Neuronal stem cell (in vitro differentiated cells): Measurements from ENCODE around the gene TEAD4.
A peak's percentile ranks its signal among the peaks of the same experiment; 100 is the strongest.

Experiments
- DNase-seq: peaks from one replicate; pipeline ENCODE4 v3.0.0-alpha.2; 2013; ENCODE audit warnings: low spot score
- H2AFZ ChIP-seq: one replicate; pipeline ENCODE4 v1.6.1; 2013; ENCODE audit warnings: mild to moderate bottlenecking, low read length, inconsistent platforms
- H2AK5ac ChIP-seq: 2 replicates; pipeline ENCODE4 v1.6.1; 2013; ENCODE audit warnings: low read depth, mild to moderate bottlenecking, inconsistent platforms, low read length, moderate library complexity, mixed read lengths
- H2BK120ac ChIP-seq: 2 replicates; pipeline ENCODE4 v1.6.1; 2013; ENCODE audit warnings: low read depth, mild to moderate bottlenecking, inconsistent platforms, low read length, moderate library complexity, mixed read lengths
- H2BK12ac ChIP-seq: one replicate; pipeline ENCODE4 v1.6.1; 2013; ENCODE audit warnings: low read length, inconsistent platforms
- H2BK15ac ChIP-seq: 2 replicates; pipeline ENCODE4 v1.6.1; 2013; ENCODE audit warnings: mild to moderate bottlenecking, low read length, inconsistent platforms, mixed read lengths
- H2BK5ac ChIP-seq: one replicate; pipeline ENCODE4 v1.6.1; 2013; ENCODE audit warnings: inconsistent platforms, mild to moderate bottlenecking, low read length, moderate library complexity
- H3K14ac ChIP-seq: one replicate; pipeline ENCODE4 v1.6.1; 2013; ENCODE audit warnings: low read length, inconsistent platforms
- H3K18ac ChIP-seq: 2 replicates; pipeline ENCODE4 v1.6.1; 2013; ENCODE audit warnings: low read length, inconsistent platforms
- H3K23ac ChIP-seq: 2 replicates; pipeline ENCODE4 v1.6.1; 2013; ENCODE audit warnings: low read depth, mild to moderate bottlenecking, mixed read lengths, low read length, inconsistent platforms; ENCODE audit not compliant: poor library complexity
- H3K27ac ChIP-seq: replicated peaks from 3 replicates; pipeline ENCODE4 v1.5.1; 2013; ENCODE audit warnings: low read length, inconsistent platforms
- H3K27me3 ChIP-seq, 3 experiments: 2 replicates each; pipeline ENCODE4 v1.6.1; 2013; ENCODE audit warnings: low read length in 3 of 3, mild to moderate bottlenecking in 2 of 3, inconsistent platforms in 1 of 3, low read depth in 1 of 3, mixed read lengths in 1 of 3, moderate library complexity in 1 of 3; ENCODE audit not compliant: control insufficient read depth in 3 of 3, insufficient read depth in 3 of 3
- H3K36me3 ChIP-seq, 2 donors: replicated peaks in 1 of 2; 2 replicates each; pipeline ENCODE4 v1.6.1; 2013; ENCODE audit warnings: low read length in 2 of 2; ENCODE audit not compliant: control insufficient read depth in 2 of 2, insufficient read depth in 2 of 2
- H3K4ac ChIP-seq: 2 replicates; pipeline ENCODE4 v1.6.1; 2013; ENCODE audit warnings: inconsistent platforms, mild to moderate bottlenecking, low read length, moderate library complexity
- H3K4me1 ChIP-seq, 2 donors: 1 replicate in 1 of 2; 2 replicates in 1 of 2; pipeline ENCODE4 v1.6.1; 2013; ENCODE audit warnings: low read length in 2 of 2, low read depth in 1 of 2; ENCODE audit not compliant: control insufficient read depth in 2 of 2, insufficient read depth in 1 of 2
- H3K4me2 ChIP-seq: one replicate; pipeline ENCODE4 v1.6.1; 2013; ENCODE audit warnings: mild to moderate bottlenecking, low read length, inconsistent platforms; ENCODE audit not compliant: insufficient read depth, poor library complexity, severe bottlenecking
- H3K4me3 ChIP-seq, 2 donors: 2 replicates each; pipeline ENCODE4 v1.5.1; 2013; ENCODE audit warnings: low read length in 2 of 2, mild to moderate bottlenecking in 2 of 2, inconsistent platforms in 1 of 2, moderate library complexity in 1 of 2
- H3K79me1 ChIP-seq: one replicate; pipeline ENCODE4 v1.6.1; 2013; ENCODE audit warnings: low read depth, mild to moderate bottlenecking, inconsistent platforms, low read length, moderate library complexity
- H3K9ac ChIP-seq: one replicate; pipeline ENCODE4 v1.6.1; 2013; ENCODE audit warnings: mild to moderate bottlenecking, low read depth, low read length, inconsistent platforms; ENCODE audit not compliant: poor library complexity
- H3K9me3 ChIP-seq, 2 donors: replicated peaks in 1 of 2; 2 replicates each; pipeline versions ENCODE3 to v1.6.1; 2013; ENCODE audit warnings: low read length in 2 of 2, mild to moderate bottlenecking in 2 of 2, inconsistent platforms in 1 of 2, low read depth in 1 of 2, mixed read lengths in 1 of 2, moderate library complexity in 1 of 2; ENCODE audit not compliant: control insufficient read depth in 2 of 2, insufficient read depth in 1 of 2
- H4K8ac ChIP-seq: one replicate; pipeline ENCODE4 v1.6.1; 2013; ENCODE audit warnings: low read depth, mild to moderate bottlenecking, inconsistent platforms, low read length, moderate library complexity
- H4K91ac ChIP-seq: one replicate; pipeline ENCODE4 v1.6.1; 2013; ENCODE audit warnings: low read length, low read depth, mild to moderate bottlenecking, inconsistent platforms; ENCODE audit not compliant: poor library complexity
- WGBS, 2 donors: extraction: QIAGEN DNeasy Blood & Tissue Kit; methylation state at CpG; one replicate each; pipeline ENCODE4 v1.1.7; 2013; ENCODE audit warnings: missing lambda C conversion rate in 2 of 2, mixed read lengths in 1 of 2; ENCODE audit not compliant: insufficient read length in 2 of 2, insufficient replicate concordance in 1 of 2; ENCODE audit errors: extremely low coverage in 2 of 2; 5-methylcytosine and 5-hydroxymethylcytosine counted together

TEAD4 gene

GRCh38 chr12:2977776-2978175, 18.6 kb downstream of the TEAD4 start:
- peaks cover 0 to 8% of the 10 kb centered on the region in 2 donors for H3K4me1 ChIP-seq
- DNase-seq: no peak
- no peaks in the 10 kb centered on the region for H3K9me3 ChIP-seq
- H4K8ac ChIP-seq: no peak overlapping the region
- no peak overlapping the region for H2BK15ac ChIP-seq
- no CpG with 5 or more reads among the region's 5 CpGs for WGBS, 2 donors
- peaks cover 5% of the 10 kb centered on the region for H3K79me1 ChIP-seq
- H3K23ac ChIP-seq: no peak overlapping the region
- no peak overlapping the region for H3K27ac ChIP-seq
- H4K91ac ChIP-seq: no peak overlapping the region
- no peak overlapping the region for H3K4me2 ChIP-seq
- H3K4ac ChIP-seq: no peak overlapping the region
- H2BK120ac ChIP-seq: no peak overlapping the region
- H2AK5ac ChIP-seq: no peak overlapping the region
- H3K9ac ChIP-seq: no peak overlapping the region
- no peak overlapping the region for H2AFZ ChIP-seq
- no peak overlapping the region for H3K4me3 ChIP-seq
- H2BK12ac ChIP-seq: no peak overlapping the region
- H2BK5ac ChIP-seq: no peak overlapping the region
- no peak overlapping the region for H3K14ac ChIP-seq
- no peak overlapping the region for H3K18ac ChIP-seq
- peaks cover 0 to 7% of the 10 kb centered on the region in 2 donors for H3K36me3 ChIP-seq
- H3K27me3 ChIP-seq: no peaks in the 10 kb centered on the region

DNA sequence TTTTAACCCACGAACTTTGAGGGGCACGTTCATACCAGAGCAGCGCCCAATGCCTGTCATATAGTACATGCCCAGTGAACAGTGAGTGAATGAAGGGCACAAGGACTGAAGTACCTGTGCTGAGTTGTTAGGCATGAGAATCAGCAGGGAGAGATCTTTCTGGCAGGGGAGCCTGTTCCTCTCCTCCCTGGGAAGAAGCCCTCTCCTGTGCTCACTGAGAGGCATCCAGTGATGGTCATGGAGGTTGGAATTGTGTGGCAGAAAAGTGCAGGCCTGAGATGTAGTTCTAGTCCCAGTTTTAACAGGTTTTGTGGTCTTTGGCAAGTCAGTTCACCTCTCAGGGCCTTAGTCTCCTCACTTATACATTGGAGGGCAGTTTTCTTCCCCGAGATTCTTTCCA, 20.6 kb downstream of the TEAD4 start:
- Histone ChIP-seq H2AFZ (no peak overlapping the region), H3K18ac (no peak overlapping the region), H2BK120ac (no peak overlapping the region), H3K36me3 (peaks cover 0 to 15% of the 10 kb centered on the region in 2 donors), H3K4me3 (no peak overlapping the region), H4K8ac (no peak overlapping the region), H3K79me1 (no peaks in the 10 kb centered on the region), H2BK12ac (no peak overlapping the region), H3K4me2 (no peak overlapping the region), H3K4ac (no peak overlapping the region), H2AK5ac (no peak overlapping the region), H3K14ac (no peak overlapping the region), H3K27ac (no peak overlapping the region), H3K4me1 (peaks cover 0 to 5% of the 10 kb centered on the region in 2 donors), H2BK5ac (no peak overlapping the region), H2BK15ac (no peak overlapping the region), H3K23ac (no peak overlapping the region), H3K9ac (no peak overlapping the region), H3K9me3 (no peaks in the 10 kb centered on the region), H4K91ac (no peak overlapping the region), H3K27me3 (no peaks in the 10 kb centered on the region)
- DNase-seq: no peak
- whole genome bisulfite sequencing, 2 donors: no CpG with 5 or more reads among the region's 4 CpGs

- Histone ChIP-seq H3K27ac (no peak overlapping the region), H4K91ac (no peak overlapping the region), H3K36me3 (peaks cover 0 to 15% of the 10 kb centered on the region in 2 donors), H2BK12ac (no peak overlapping the region), H2BK5ac (no peak overlapping the region), H3K14ac (no peak overlapping the region), H2AFZ (no peak overlapping the region), H2AK5ac (no peak overlapping the region), H3K4me1 (peaks cover 0 to 5% of the 10 kb centered on the region in 2 donors), H3K23ac (no peak overlapping the region), H3K4me3 (no peak overlapping the region), H3K18ac (no peak overlapping the region), H3K27me3 (no peaks in the 10 kb centered on the region), H3K9me3 (no peaks in the 10 kb centered on the region), H3K79me1 (no peaks in the 10 kb centered on the region), H3K4me2 (no peak overlapping the region), H2BK15ac (no peak overlapping the region), H3K9ac (no peak overlapping the region), H3K4ac (no peak overlapping the region), H2BK120ac (no peak overlapping the region), H4K8ac (no peak overlapping the region)
- WGBS, 2 donors: no CpG with 5 or more reads among the region's 7 CpGs
- DNase-seq: no peak
Observed at GRCh38 chr12:2980630-2981029, 21.4 kb downstream of the TEAD4 start.

GRCh38 chr12:2982361-2982760, 23.2 kb downstream of the TEAD4 start:
- peak overlapping the region; percentile 17 for H2BK5ac ChIP-seq
- H4K91ac ChIP-seq: no peak overlapping the region
- no peak overlapping the region for H2BK12ac ChIP-seq
- no peak overlapping the region for H2BK120ac ChIP-seq
- peaks cover 0 to 17% of the 10 kb centered on the region in 2 donors for H3K36me3 ChIP-seq
- peak overlapping the region; percentile 12 for H3K18ac ChIP-seq
- no peak overlapping the region for H2AFZ ChIP-seq
- H3K79me1 ChIP-seq: no peaks in the 10 kb centered on the region
- H2BK15ac ChIP-seq: no peak overlapping the region
- H2AK5ac ChIP-seq: peak overlapping the region; percentile 76
- no peak overlapping the region for H4K8ac ChIP-seq
- no peaks in the 10 kb centered on the region for H3K27me3 ChIP-seq
- H3K4me1 ChIP-seq: no peaks in the 10 kb centered on the region
- H3K9me3 ChIP-seq: peaks cover 0 to 5% of the 10 kb centered on the region in 2 donors
- no peak overlapping the region for H3K14ac ChIP-seq
- no peak overlapping the region for H3K27ac ChIP-seq
- H3K9ac ChIP-seq: no peak overlapping the region
- H3K23ac ChIP-seq: no peak overlapping the region
- no peak overlapping the region for H3K4ac ChIP-seq
- no CpG with 5 or more reads among the region's 13 CpGs for WGBS, 2 donors
- H3K4me2 ChIP-seq: no peak overlapping the region
- no peak overlapping the region for H3K4me3 ChIP-seq
- no peak for DNase-seq
